GM06990 (cell line): ENCODE data around the gene NTM.
A peak's percentile ranks its signal among the peaks of the same experiment; 100 is the strongest.

Source experiments
- DNase-seq: peaks from one replicate; pipeline ENCODE4 v3.0.0-alpha.2; 2011; ENCODE audit not compliant: insufficient read length; ENCODE audit errors: extremely low read depth
- H3K27me3 ChIP-seq: replicated peaks from 2 replicates; pipeline ENCODE4 v1.6.0; 2011; ENCODE audit warnings: low read length; ENCODE audit not compliant: control insufficient read depth, insufficient read depth
- H3K36me3 ChIP-seq: 2 replicates; pipeline ENCODE4 v1.5.1; 2011; ENCODE audit warnings: low read length; ENCODE audit not compliant: control insufficient read depth, insufficient read depth
- H3K4me3 ChIP-seq: replicated peaks from 2 replicates; pipeline ENCODE4 v1.5.1; 2011; ENCODE audit warnings: low read depth, mild to moderate bottlenecking, control low read depth, low read length
- TF ChIP-seq, protein P1 (sequence below): IDR thresholded peaks from 2 replicates; pipeline ENCODE4 v1.5.1; 2011; ENCODE audit warnings: low read length, control low read depth, mild to moderate bottlenecking, inconsistent platforms; ENCODE audit not compliant: insufficient read depth, poor library complexity, severe bottlenecking

Gene NTM

DNA sequence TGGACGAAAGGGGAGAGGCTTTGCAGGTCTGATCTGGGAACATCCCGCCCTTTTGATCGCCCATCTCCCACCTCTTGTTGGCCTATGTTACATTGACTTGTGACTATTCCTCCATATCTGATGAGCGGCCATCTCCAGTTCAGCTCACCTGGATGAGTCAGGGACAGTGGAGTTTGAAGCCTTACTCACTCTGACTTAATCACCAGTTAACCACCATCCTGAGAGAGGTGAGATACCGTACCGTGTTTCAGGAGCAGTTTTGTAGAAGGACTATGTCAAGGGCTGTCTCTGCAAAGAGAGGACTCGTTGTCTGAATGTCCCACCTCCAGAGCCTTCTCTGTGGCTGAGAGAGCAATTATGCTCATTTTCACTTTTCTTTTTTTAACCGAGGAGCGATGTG lies 771.7 kb downstream of the NTM start:
- TF ChIP-seq, protein P1, sequence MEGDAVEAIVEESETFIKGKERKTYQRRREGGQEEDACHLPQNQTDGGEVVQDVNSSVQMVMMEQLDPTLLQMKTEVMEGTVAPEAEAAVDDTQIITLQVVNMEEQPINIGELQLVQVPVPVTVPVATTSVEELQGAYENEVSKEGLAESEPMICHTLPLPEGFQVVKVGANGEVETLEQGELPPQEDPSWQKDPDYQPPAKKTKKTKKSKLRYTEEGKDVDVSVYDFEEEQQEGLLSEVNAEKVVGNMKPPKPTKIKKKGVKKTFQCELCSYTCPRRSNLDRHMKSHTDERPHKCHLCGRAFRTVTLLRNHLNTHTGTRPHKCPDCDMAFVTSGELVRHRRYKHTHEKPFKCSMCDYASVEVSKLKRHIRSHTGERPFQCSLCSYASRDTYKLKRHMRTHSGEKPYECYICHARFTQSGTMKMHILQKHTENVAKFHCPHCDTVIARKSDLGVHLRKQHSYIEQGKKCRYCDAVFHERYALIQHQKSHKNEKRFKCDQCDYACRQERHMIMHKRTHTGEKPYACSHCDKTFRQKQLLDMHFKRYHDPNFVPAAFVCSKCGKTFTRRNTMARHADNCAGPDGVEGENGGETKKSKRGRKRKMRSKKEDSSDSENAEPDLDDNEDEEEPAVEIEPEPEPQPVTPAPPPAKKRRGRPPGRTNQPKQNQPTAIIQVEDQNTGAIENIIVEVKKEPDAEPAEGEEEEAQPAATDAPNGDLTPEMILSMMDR, result no peak
- no peak overlapping the region for H3K4me3 ChIP-seq
- DNase-seq, result no peak
- peaks cover 3% of the 10 kb centered on the region; the same call in 1 of the 2 replicates for H3K27me3 ChIP-seq
- no peaks in the 10 kb centered on the region for H3K36me3 ChIP-seq

DNA sequence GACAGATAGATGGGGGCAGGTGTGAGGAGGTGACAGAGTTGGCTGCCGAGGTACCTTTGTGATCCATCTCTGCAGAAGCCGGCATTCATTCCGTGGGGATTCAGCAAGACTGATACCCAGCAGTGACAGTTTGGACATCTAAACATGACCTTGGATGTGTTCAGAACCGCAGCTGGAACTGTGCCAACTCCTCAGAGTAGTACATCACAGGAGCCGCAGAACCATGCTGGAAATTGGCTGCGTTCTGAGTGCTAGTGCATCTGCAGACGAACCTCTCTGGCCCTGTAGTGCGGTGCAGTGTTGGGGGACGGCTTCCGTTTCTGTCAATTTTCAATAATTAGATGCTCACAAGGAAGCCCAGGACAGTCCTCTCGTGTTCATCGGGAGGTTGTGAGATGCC lies 772.1 kb downstream of the NTM start:
- DNase-seq, result no peak
- Histone ChIP-seq H3K4me3 (no peak overlapping the region), H3K27me3 (peaks cover 2% of the 10 kb centered on the region; the same call in 1 of the 2 replicates), H3K36me3 (no peaks in the 10 kb centered on the region)
- TF ChIP-seq, protein P1, result no peak

DNA sequence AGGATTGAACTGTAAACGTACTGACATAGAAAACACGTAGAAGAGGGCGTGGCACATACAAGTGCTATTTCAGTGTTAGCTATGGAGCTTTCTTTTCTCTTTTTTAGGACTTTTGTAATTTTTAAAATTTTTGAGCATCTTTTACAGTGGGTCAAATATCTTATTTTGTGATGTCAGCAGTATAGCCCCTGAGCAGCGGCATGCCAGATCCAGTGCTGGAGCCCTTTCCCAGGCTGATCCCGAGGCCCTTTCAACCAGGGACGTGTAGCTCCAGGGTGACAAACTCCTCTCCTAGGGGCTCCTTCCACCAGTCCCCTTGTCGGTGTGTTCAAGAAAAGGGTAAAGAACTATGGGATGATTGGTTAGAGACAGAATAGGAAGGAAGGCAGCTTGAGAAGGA lies 777.0 kb downstream of the NTM start:
- Histone ChIP-seq H3K4me3 (no peak overlapping the region), H3K36me3 (no peaks in the 10 kb centered on the region), H3K27me3 (peaks cover 1% of the 10 kb centered on the region; the same call in 1 of the 2 replicates)
- TF ChIP-seq, protein P1, result no peak
- DNase-seq, result no peak

DNA sequence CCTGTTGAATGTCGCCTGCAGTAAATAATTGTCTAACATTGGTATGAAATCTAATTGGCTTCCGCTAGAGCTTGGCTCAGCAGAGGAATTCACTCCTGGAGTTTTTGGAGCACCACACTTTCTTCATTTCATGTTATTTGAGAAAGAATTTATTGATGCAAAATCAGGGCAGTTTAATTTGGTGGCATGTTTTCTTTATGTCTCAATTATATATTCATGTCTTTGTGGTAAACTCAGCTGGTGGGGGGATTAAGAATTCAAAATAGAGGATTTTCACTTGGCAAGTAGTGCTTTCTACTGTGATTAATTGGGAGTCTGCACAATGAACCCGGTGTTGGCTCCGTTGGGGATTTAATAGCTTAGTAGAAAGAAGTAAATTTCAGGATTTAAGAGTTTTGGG lies 784.4 kb downstream of the NTM start:
- H3K36me3 ChIP-seq, result no peaks in the 10 kb centered on the region
- no peaks in the 10 kb centered on the region for H3K27me3 ChIP-seq
- DNase-seq, result no peak
- TF ChIP-seq, protein P1, result no peak
- H3K4me3 ChIP-seq, result no peak overlapping the region

DNA sequence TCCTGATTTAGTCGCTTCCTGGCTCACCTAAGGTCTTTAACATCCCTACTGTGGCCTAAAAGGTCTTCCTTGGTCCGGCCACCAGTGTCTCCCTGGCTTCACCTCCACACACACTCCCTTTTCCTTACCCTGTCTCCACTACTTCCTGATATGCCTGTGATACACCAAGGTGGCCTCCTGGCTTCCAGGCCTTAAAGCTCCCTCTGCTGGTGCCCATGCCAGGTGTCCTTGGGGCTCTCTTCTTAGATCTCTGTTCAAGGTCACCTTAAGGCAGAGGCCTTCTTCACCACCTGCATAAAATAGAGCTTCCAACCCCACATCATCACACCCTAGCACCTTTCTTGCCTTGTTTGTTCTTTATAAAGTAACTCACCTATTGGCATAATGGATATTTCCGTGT lies 787.7 kb downstream of the NTM start:
- no peaks in the 10 kb centered on the region for H3K36me3 ChIP-seq
- no peak for DNase-seq
- TF ChIP-seq, protein P1, result peak; percentile 75

DNA sequence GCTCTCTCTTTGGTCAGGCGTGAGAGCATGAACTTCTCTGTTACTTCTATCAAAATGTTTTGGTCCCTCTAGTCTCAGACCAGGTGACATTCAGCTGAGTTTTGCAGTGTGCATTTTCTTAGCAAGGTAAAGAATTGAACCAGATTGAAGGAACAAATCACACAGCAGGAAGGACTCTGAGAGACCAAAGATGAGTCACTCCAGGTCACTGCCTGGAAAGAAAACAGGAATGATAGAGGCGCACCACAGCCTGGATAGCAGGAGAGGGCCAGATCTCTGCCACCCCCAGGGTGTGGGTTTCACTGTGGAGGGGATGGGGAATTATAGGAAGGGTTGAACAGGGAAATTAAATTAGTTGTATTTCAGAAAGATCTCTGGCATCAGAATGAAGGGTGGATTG lies 788.3 kb downstream of the NTM start:
- TF ChIP-seq, protein P1, result no peak
- Histone ChIP-seq H3K36me3 (no peaks in the 10 kb centered on the region), H3K27me3 (no peaks in the 10 kb centered on the region), H3K4me3 (no peak overlapping the region)
- DNase-seq, result no peak

More for the DNA sequence above, 787.7 kb downstream of the NTM start:
- Histone ChIP-seq H3K4me3 (no peak overlapping the region), H3K27me3 (no peaks in the 10 kb centered on the region)
